GM10248 (cell line): ENCODE measurements around the gene TLE2.
"Not testable (repeated sequence)": the region's sequence is repeated elsewhere in the genome, so short reads cannot be mapped to it uniquely, and the experiment has no call there.

Source experiments
- CTCF ChIA-PET: fragments of 300-600 bp; sonication (Branson Sonifier 250); formaldehyde crosslinking; extraction: SDS; loops from one replicate; lab custom pipeline; 2021; ENCODE audit warnings: antibody characterized with exemption; lab: Yijun Ruan, JAX
- POLR2A ChIA-PET: fragments of 350-650 bp; sonication (Branson Sonifier 250); formaldehyde crosslinking; extraction: SDS; loops from one replicate; lab custom pipeline; 2020; ENCODE audit warnings: antibody characterized with exemption; lab: Yijun Ruan, JAX
- DNase-seq: peaks from one replicate; pipeline ENCODE4 v3.0.0; 2012; ENCODE audit errors: extremely low spot score
- TF ChIP-seq, protein P1 (sequence below): IDR thresholded peaks from 2 replicates; pipeline ENCODE4 v1.5.1; 2012; ENCODE audit warnings: mild to moderate bottlenecking, low read depth; ENCODE audit errors: extremely low read depth, missing control alignments, control extremely low read depth

TLE2 gene

GRCh38 chr19:3054265-3054971, 25.3 kb upstream of the TLE2 start:
- TF ChIP-seq, protein P1, sequence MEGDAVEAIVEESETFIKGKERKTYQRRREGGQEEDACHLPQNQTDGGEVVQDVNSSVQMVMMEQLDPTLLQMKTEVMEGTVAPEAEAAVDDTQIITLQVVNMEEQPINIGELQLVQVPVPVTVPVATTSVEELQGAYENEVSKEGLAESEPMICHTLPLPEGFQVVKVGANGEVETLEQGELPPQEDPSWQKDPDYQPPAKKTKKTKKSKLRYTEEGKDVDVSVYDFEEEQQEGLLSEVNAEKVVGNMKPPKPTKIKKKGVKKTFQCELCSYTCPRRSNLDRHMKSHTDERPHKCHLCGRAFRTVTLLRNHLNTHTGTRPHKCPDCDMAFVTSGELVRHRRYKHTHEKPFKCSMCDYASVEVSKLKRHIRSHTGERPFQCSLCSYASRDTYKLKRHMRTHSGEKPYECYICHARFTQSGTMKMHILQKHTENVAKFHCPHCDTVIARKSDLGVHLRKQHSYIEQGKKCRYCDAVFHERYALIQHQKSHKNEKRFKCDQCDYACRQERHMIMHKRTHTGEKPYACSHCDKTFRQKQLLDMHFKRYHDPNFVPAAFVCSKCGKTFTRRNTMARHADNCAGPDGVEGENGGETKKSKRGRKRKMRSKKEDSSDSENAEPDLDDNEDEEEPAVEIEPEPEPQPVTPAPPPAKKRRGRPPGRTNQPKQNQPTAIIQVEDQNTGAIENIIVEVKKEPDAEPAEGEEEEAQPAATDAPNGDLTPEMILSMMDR: no peak
- no peak for DNase-seq
- CTCF ChIA-PET: interaction anchor here (1.1 to 4.7 kb wide), 4 partner anchors 12 to 99 kb away, joined by 3 to 20 read pairs (median 4); no protein-coding TSS in a partner anchor
- POLR2A ChIA-PET: interaction anchor here (0.9 kb wide), 1 partner anchor 154 kb away, joined by 3 read pairs; the partner anchor contains the start of gene ZNF57

GRCh38 chr19:3053780-3054179, 24.7 kb upstream of the TLE2 start:
- ChIA-PET CTCF (interaction anchor here (1.1 to 4.7 kb wide), 5 partner anchors 13 to 102 kb away, joined by 3 to 20 read pairs (median 5); no protein-coding TSS in a partner anchor), POLR2A (interaction anchor here (0.9 kb wide), 1 partner anchor 153 kb away, joined by 3 read pairs; the partner anchor contains the start of gene ZNF57)
- TF ChIP-seq, protein P1: no peak
- DNase-seq: no peak

- ChIA-PET POLR2A (interaction anchor here (0.7 to 1.6 kb wide), 2 partner anchors 18 to 459 kb away, joined by 3 to 6 read pairs; no protein-coding TSS in a partner anchor), CTCF (interaction anchor here (0.6 to 4.7 kb wide), 6 partner anchors 8 to 102 kb away, joined by 3 to 20 read pairs (median 5); no protein-coding TSS in a partner anchor)
- DNase-seq: no peak
- TF ChIP-seq, protein P1: no peak
These were observed 24.1 kb upstream of the TLE2 start for GRCh38 chr19:3053218-3053621.

DNA sequence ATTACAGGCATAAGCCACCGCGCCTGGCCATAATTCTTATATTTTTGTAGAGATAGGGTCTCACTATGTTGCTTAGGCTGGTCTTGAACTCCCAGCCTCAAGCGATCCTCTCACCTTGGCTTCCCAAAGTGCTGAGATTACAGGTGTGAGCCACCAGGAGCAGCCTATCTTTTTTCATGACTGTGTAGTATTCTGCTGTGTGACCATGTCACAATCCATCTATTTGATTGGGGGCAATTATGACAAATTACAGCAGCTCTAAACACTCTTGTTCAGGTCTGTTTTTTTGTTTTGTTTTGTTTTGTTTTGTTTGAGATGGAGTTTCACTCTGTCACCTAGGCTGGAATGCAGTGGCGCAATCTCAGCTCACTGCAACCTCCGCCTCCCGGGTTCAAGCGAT, 20.9 kb upstream of the TLE2 start:
- DNase-seq, CTCF ChIA-PET, POLR2A ChIA-PET: not testable (repeated sequence)

GRCh38 chr19:3049089-3049488, 20.0 kb upstream of the TLE2 start:
- no peak for DNase-seq
- ChIA-PET CTCF (interaction anchor here (0.6 kb wide), 1 partner anchor 13 kb away, joined by 3 read pairs; no protein-coding TSS in a partner anchor), POLR2A (interaction anchor here (0.7 kb wide), 1 partner anchor 44 kb away, joined by 8 read pairs; no protein-coding TSS in a partner anchor)
- TF ChIP-seq, protein P1: no peak

- TF ChIP-seq, protein P1: no peak
- no peak for DNase-seq
- ChIA-PET CTCF (no interaction called here), POLR2A (interaction anchor here (0.6 to 0.7 kb wide), 2 partner anchors 12 to 44 kb away, joined by 4 to 8 read pairs; no protein-coding TSS in a partner anchor)
These were observed 19.1 kb upstream of the TLE2 start for GRCh38 chr19:3048190-3048533.

DNA sequence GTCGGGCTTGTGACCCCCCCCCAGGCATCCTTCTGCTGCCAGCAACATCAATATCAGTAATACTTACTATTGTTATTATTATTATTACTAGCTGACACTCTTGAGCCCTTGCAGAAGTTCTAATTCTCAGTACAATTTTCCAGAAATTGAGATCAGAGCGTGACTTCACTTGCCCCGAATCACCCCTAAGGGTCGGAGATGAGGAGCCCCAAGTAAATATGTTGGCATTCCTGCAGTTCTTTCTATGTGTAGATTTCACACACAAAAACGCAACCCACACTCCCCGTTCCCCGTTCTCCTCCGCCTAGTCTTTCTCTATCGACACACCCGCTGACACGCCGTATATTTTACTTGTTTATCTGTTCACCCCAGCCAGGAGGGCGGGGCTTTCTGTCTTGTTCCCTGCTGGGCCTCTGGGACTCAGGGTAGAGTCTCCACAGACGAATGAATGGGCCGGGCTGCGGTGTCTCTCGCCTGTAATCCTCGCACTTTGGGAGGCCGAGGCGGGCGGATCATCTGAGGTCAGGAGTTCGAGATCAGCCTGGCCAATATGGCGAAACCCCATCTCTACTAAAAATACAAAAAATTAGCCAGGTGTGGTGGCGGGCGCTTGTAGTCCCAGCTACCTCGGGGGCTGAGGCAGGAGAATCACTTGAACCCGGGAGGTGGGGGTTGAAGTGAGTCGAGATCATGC, 18.6 kb upstream of the TLE2 start:
- ChIA-PET CTCF (no interaction called here), POLR2A (interaction anchor here (0.6 kb wide), 1 partner anchor 11 kb away, joined by 4 read pairs; no protein-coding TSS in a partner anchor)
- TF ChIP-seq, protein P1: no peak
- no peak for DNase-seq
